GM23338 (cell line): ENCODE results near the gene COPS6.
A peak's percentile ranks its signal among the peaks of the same experiment; 100 is the strongest.

Source experiments
- CREB1 ChIP-seq: fragments of 250-450 bp; sonication (Bioruptor Pico); IDR thresholded peaks from 2 replicates; pipeline ENCODE4 v1.5.0; 2020; ENCODE audit warnings: low read depth, mild to moderate bottlenecking, moderate library complexity
- CTCF ChIP-seq, 2 experiments: fragments of 200-600 bp in 1 of 2; sonication (generic) in 1 of 2; conservative IDR thresholded peaks; 2 replicates each; pipeline versions ENCODE4 v1.5.1 to v1.6.1; 2016 to 2017; ENCODE audit warnings: antibody characterized with exemption in 2 of 2, low read depth in 2 of 2, mild to moderate bottlenecking in 2 of 2, moderate library complexity in 1 of 2
- ETS1 ChIP-seq: IDR thresholded peaks from 2 replicates; pipeline ENCODE4 v1.6.1; 2016; ENCODE audit warnings: antibody characterized with exemption
- EZH2 ChIP-seq: fragments of 200-600 bp; sonication (generic); IDR thresholded peaks from one replicate; pipeline ENCODE4 v1.8.0; 2017; ENCODE audit warnings: antibody characterized with exemption, mild to moderate bottlenecking, low read depth; ENCODE audit not compliant: unreplicated experiment
- EZH2phosphoT487 ChIP-seq: fragments of 200-600 bp; sonication (generic); IDR thresholded peaks from one replicate; pipeline ENCODE4 v1.8.1; 2018; ENCODE audit warnings: antibody characterized with exemption; ENCODE audit not compliant: unreplicated experiment
- JUNB ChIP-seq: IDR thresholded peaks from one replicate; pipeline ENCODE4 v1.6.1; 2016; ENCODE audit warnings: antibody characterized with exemption; ENCODE audit not compliant: unreplicated experiment
- POLR2AphosphoS5 ChIP-seq: IDR thresholded peaks from 2 replicates; pipeline ENCODE4 v1.6.1; 2016; ENCODE audit warnings: antibody characterized with exemption, low read depth
- STAT1 ChIP-seq: IDR thresholded peaks from one replicate; pipeline ENCODE4 v1.6.1; 2016; ENCODE audit warnings: antibody characterized with exemption; ENCODE audit not compliant: unreplicated experiment
- ZNF331 ChIP-seq: fragments of 250-450 bp; sonication (Bioruptor Pico); IDR thresholded peaks from 2 replicates; pipeline ENCODE4 v1.5.0; 2020; ENCODE audit warnings: low read depth, mild to moderate bottlenecking, moderate library complexity
- ZNF462 ChIP-seq: fragments of 250-450 bp; sonication (Bioruptor Pico); IDR thresholded peaks from 2 replicates; pipeline ENCODE4 v1.5.0; 2020; ENCODE audit warnings: mild to moderate bottlenecking, moderate library complexity
- TF ChIP-seq, protein P1 (sequence below): IDR thresholded peaks from one replicate; pipeline ENCODE4 v1.6.1; 2018; ENCODE audit warnings: antibody characterized with exemption; ENCODE audit not compliant: unreplicated experiment

- TF ChIP-seq CTCF (conservative IDR thresholded peaks at IDR 0.05; ENCODE audit: low read depth in 2 of 2) = no peak
- 0 out of 2 replicates have a peak, but pooled peaks have one; percentile 31 for TF ChIP-seq POLR2AphosphoS5
- TF ChIP-seq CREB1 (CRISPR knock-in tag) = no peak
- no peak for TF ChIP-seq ZNF462 (CRISPR knock-in tag)
- no peak for TF ChIP-seq EZH2
- TF ChIP-seq EZH2phosphoT487 = no peak
- TF ChIP-seq STAT1 = no peak
- TF ChIP-seq, protein P1, sequence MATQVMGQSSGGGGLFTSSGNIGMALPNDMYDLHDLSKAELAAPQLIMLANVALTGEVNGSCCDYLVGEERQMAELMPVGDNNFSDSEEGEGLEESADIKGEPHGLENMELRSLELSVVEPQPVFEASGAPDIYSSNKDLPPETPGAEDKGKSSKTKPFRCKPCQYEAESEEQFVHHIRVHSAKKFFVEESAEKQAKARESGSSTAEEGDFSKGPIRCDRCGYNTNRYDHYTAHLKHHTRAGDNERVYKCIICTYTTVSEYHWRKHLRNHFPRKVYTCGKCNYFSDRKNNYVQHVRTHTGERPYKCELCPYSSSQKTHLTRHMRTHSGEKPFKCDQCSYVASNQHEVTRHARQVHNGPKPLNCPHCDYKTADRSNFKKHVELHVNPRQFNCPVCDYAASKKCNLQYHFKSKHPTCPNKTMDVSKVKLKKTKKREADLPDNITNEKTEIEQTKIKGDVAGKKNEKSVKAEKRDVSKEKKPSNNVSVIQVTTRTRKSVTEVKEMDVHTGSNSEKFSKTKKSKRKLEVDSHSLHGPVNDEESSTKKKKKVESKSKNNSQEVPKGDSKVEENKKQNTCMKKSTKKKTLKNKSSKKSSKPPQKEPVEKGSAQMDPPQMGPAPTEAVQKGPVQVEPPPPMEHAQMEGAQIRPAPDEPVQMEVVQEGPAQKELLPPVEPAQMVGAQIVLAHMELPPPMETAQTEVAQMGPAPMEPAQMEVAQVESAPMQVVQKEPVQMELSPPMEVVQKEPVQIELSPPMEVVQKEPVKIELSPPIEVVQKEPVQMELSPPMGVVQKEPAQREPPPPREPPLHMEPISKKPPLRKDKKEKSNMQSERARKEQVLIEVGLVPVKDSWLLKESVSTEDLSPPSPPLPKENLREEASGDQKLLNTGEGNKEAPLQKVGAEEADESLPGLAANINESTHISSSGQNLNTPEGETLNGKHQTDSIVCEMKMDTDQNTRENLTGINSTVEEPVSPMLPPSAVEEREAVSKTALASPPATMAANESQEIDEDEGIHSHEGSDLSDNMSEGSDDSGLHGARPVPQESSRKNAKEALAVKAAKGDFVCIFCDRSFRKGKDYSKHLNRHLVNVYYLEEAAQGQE = no peak
- TF ChIP-seq ZNF331 (CRISPR knock-in tag) = no peak
- TF ChIP-seq JUNB = no peak
- no peak for TF ChIP-seq ETS1
Measured at GRCh38 chr7:100065452-100066186, 23.1 kb upstream of the COPS6 start.
